ENCODE data around the gene UPP1. TPM values are rescaled to one million over a fixed set of nuclear protein-coding genes. Genes with fewer than 3 reads are reported as not detected.
"Not testable (repeated sequence)": the region's sequence is repeated elsewhere in the genome, so short reads cannot be mapped to it uniquely, and the experiment has no call there.

Gene UPP1
- total RNA-seq, 2 experiments from 2014 or later, result 115 to 121 TPM

DNA sequence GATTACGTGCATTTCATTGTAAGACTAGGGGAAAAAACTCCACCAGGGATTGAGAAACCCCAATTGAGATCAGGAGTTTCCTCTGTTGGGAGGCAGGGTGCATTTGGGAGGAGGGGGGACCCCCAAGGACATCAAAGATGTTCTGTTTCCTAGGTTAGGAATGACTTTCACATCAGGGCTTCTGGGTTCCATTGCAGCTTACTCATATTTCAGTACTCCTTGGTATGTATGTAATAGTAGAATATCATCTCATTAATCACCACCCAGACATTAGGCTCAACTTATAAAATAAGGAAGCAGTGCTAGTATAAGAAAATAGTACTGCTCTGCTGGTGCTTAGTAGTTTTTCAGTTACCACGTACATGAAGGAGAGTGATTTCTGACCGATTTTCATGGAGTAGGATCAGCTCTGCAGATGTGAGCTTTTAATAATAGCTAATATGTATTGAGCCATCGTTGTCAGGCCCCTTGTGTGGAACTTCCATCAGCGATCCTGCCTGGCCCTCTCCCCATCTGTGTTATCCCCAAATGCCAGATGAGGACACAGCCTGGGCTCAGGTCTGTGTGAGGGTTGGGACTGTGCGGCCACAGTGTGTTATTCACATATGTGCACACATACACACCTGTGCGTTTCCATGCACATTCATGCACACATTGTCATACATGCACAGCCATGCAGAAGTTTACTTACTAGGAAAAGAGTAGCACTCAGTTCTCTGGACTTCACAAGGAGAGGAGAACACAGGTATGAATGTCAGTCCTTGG, 23.5 kb downstream of the UPP1 start:
- Mint-ChIP-seq H3K4me1 (ENCODE audit: low read depth) (peaks cover 11% of the 10 kb centered on the region), H3K27ac (no peak overlapping the region), H3K27me3 (no peaks in the 10 kb centered on the region), H3K36me3 (peaks cover 16% of the 10 kb centered on the region), H3K9me3 (no peaks in the 10 kb centered on the region), H3K4me3 (no peak overlapping the region)
- no peak for DNase-seq
- ChIA-PET POLR2A (no interaction called here), CTCF (interaction anchor here (0.5 to 3.2 kb wide), 3 partner anchors 144 to 406 kb away, joined by 3 to 20 read pairs (median 5); no protein-coding TSS in a partner anchor)
- intact Hi-C loops (cut with micrococcal nuclease), result loop anchor here (5.0 kb wide), 1 partner anchor 135 kb away; the partner anchor contains the start of gene HUS1

GRCh38 chr7:48113275-48113674, 24.2 kb downstream of the UPP1 start:
- DNase-seq, result no peak
- Mint-ChIP-seq H3K9me3 (no peaks in the 10 kb centered on the region), H3K36me3 (peaks cover 11% of the 10 kb centered on the region), H3K27ac (no peak overlapping the region), H3K4me3 (no peak overlapping the region), H3K4me1 (ENCODE audit: low read depth) (peaks cover 11% of the 10 kb centered on the region), H3K27me3 (no peaks in the 10 kb centered on the region)
- ChIA-PET POLR2A (no interaction called here), CTCF (interaction anchor here (0.5 to 1.2 kb wide), 4 partner anchors 121 to 405 kb away, joined by 3 to 5 read pairs (median 4); no protein-coding TSS in a partner anchor)
- intact Hi-C loops (cut with micrococcal nuclease), result loop anchor here (5.0 kb wide), 1 partner anchor 136 kb away; the partner anchor contains the start of gene HUS1

DNA sequence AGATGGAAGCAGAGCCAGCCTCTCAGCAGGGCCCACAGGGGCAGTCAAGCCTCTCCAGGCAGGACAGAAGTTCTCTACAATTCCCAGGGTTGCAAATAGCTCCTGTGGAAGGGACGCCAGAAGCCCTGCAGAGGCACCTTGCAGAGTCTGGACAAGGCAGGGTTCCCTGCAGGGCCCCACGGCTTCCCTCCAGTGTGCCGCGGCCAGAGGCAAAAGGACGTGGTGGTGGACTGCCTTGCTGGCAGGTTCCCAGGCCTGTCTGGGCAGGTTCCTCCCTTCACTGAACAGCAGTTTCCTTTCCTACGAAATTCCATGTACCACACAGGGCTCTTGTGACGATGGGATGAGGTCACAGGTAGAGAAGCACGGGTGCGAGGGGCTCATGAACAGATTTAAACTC, 25.1 kb downstream of the UPP1 start:
- Mint-ChIP-seq H3K27me3 (no peaks in the 10 kb centered on the region), H3K36me3 (peaks cover 3% of the 10 kb centered on the region), H3K4me1 (ENCODE audit: low read depth) (peaks cover 11% of the 10 kb centered on the region), H3K9me3 (no peaks in the 10 kb centered on the region), H3K27ac (no peak overlapping the region), H3K4me3 (no peak overlapping the region)
- intact Hi-C loops (cut with micrococcal nuclease), result loop anchor here (5.0 kb wide), 1 partner anchor 137 kb away; the partner anchor contains the start of gene HUS1
- ChIA-PET CTCF (interaction anchor here (0.9 to 1.2 kb wide), 2 partner anchors 123 to 169 kb away, joined by 3 to 5 read pairs; no protein-coding TSS in a partner anchor), POLR2A (no interaction called here)
- no peak for DNase-seq

- intact Hi-C loops (cut with micrococcal nuclease), result loop anchor here (5.0 kb wide), 1 partner anchor 137 kb away; the partner anchor contains the start of gene HUS1
- no peak overlapping the region for H3K27ac Mint-ChIP-seq
- peaks cover 1% of the 10 kb centered on the region for H3K36me3 Mint-ChIP-seq
- H3K4me1 Mint-ChIP-seq (ENCODE audit: low read depth), result peaks cover 11% of the 10 kb centered on the region
- ChIA-PET CTCF (interaction anchor here (0.9 to 1.2 kb wide), 2 partner anchors 123 to 170 kb away, joined by 3 to 5 read pairs; no protein-coding TSS in a partner anchor), POLR2A (no interaction called here)
- no peak overlapping the region for H3K4me3 Mint-ChIP-seq
- no peaks in the 10 kb centered on the region for H3K27me3 Mint-ChIP-seq
- no peak for DNase-seq
- H3K9me3 Mint-ChIP-seq, result no peaks in the 10 kb centered on the region
Observed at GRCh38 chr7:48114589-48114988, 25.5 kb downstream of the UPP1 start.

- intact Hi-C loops (cut with micrococcal nuclease), result no loop called here
- H3K4me1 Mint-ChIP-seq (ENCODE audit: low read depth), result no peaks in the 10 kb centered on the region
- H3K27me3 Mint-ChIP-seq, result no peaks in the 10 kb centered on the region
- no peak overlapping the region for H3K27ac Mint-ChIP-seq
- H3K4me3 Mint-ChIP-seq, result no peak overlapping the region
- no peaks in the 10 kb centered on the region for H3K36me3 Mint-ChIP-seq
- no peak for DNase-seq
- H3K9me3 Mint-ChIP-seq, result no peaks in the 10 kb centered on the region
- CTCF ChIA-PET, result no interaction called here
- POLR2A ChIA-PET, result no interaction called here
Observed at GRCh38 chr7:48116043-48116442, 27.0 kb downstream of the UPP1 start.

DNA sequence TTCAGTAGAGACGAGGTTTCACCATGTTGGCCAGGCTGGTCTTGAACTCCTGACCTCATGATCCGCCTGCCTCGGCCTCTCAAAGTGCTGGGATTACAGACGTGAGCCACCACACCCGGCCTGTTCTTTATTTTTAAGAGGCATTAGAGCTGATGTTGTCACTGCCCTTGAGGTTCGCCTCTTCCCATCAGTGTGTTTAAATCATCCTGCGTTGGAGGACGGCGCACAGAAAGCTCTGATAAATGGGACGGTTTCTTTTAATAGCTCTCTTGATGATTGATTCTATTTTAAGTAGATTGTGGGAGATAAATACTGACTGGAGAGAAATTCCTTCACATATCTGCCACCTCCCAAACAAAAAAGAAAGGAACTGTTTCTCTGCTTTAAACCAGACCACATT, 29.0 kb downstream of the UPP1 start:
- intact Hi-C loops (cut with micrococcal nuclease), result no loop called here
- no peak for DNase-seq
- no peaks in the 10 kb centered on the region for H3K4me1 Mint-ChIP-seq (ENCODE audit: low read depth)
- no peaks in the 10 kb centered on the region for H3K36me3 Mint-ChIP-seq
- no peaks in the 10 kb centered on the region for H3K27me3 Mint-ChIP-seq
- H3K4me3 Mint-ChIP-seq, result no peak overlapping the region
- POLR2A ChIA-PET, result no interaction called here
- H3K27ac Mint-ChIP-seq, result no peak overlapping the region
- H3K9me3 Mint-ChIP-seq, result no peaks in the 10 kb centered on the region
- CTCF ChIA-PET, result no interaction called here

DNA sequence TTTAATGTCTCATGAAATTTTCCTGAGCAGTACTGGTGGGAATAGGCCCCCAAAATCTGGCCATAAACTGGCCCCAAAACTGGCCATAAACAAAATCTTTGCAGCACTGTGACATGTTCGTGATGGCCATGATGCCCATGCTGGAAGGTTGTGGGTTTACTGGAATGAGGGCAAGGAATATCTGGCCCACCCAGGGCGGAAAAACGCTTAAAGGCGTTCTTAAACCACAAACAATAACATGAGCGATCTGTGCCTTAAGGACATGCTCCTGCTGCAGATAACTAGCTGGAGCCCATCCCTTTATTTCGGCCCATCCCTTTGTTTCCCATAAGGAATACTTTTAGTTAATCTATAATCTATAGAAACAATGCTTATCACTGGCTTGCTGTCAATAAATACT, 31.5 kb downstream of the UPP1 start:
- H3K9me3 Mint-ChIP-seq; H3K36me3 Mint-ChIP-seq; H3K4me3 Mint-ChIP-seq; H3K27ac Mint-ChIP-seq; intact Hi-C loops (cut with micrococcal nuclease); DNase-seq; H3K27me3 Mint-ChIP-seq; H3K4me1 Mint-ChIP-seq (ENCODE audit: low read depth); POLR2A ChIA-PET: not testable (repeated sequence)
- CTCF ChIA-PET, result interaction anchor here (1.4 to 1.9 kb wide), 2 partner anchors 10 to 176 kb away, joined by 3 to 10 read pairs; no protein-coding TSS in a partner anchor

GRCh38 chr7:48126037-48126436, 37.0 kb downstream of the UPP1 start:
- peaks cover 19% of the 10 kb centered on the region for H3K27me3 Mint-ChIP-seq
- H3K4me1 Mint-ChIP-seq (ENCODE audit: low read depth), result peaks cover 5% of the 10 kb centered on the region
- no peak for DNase-seq
- H3K36me3 Mint-ChIP-seq, result no peaks in the 10 kb centered on the region
- H3K9me3 Mint-ChIP-seq, result peaks cover 10% of the 10 kb centered on the region
- intact Hi-C loops (cut with micrococcal nuclease), result no loop called here
- H3K4me3 Mint-ChIP-seq, result no peak overlapping the region
- ChIA-PET POLR2A (no interaction called here), CTCF (no interaction called here)
- H3K27ac Mint-ChIP-seq, result no peak overlapping the region

GRCh38 chr7:48130658-48131108, 41.6 kb downstream of the UPP1 start:
- Mint-ChIP-seq H3K27me3 (peaks cover 22% of the 10 kb centered on the region), H3K4me1 (ENCODE audit: low read depth) (peaks cover 5% of the 10 kb centered on the region), H3K36me3 (no peaks in the 10 kb centered on the region), H3K4me3 (no peak overlapping the region), H3K27ac (no peak overlapping the region), H3K9me3 (peaks cover 9% of the 10 kb centered on the region)
- ChIA-PET POLR2A (interaction anchor here (1.6 kb wide), 1 partner anchor 46 kb away, joined by 7 read pairs; no protein-coding TSS in a partner anchor), CTCF (interaction anchor here (0.8 to 1.5 kb wide), 4 partner anchors 20 to 186 kb away, joined by 4 read pairs; no protein-coding TSS in a partner anchor)
- intact Hi-C loops (cut with micrococcal nuclease), result loop anchor here (2.0 to 5.0 kb wide), 3 partner anchors 46 to 168 kb away; no protein-coding TSS in a partner anchor
- no peak for DNase-seq

GRCh38 chr7:48132792-48133191, 43.7 kb downstream of the UPP1 start:
- intact Hi-C loops (cut with micrococcal nuclease), result loop anchor here (5.0 kb wide), 1 partner anchor 120 kb away; no protein-coding TSS in a partner anchor
- peaks cover 5% of the 10 kb centered on the region for H3K4me1 Mint-ChIP-seq (ENCODE audit: low read depth)
- no peak overlapping the region for H3K27ac Mint-ChIP-seq

DNA sequence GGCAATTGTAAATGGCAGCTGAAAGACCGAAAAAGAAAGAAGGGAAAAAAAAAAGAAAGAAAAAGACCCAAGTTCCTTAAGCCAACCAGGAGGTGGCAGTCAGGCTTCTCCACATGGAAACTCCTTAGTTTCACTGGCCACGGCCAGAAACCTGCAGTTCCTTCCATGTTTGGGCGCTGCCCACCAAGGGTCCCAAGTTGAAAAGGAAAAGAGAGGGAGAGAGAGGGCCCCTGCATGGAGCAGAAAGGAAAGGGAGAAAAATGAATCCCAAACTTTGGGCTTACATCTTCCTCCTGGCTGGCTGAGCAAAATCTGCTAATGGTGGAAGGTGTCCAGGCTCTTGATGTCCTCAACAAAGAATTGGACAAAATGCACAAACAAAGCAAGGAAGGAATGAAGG, 50.4 kb downstream of the UPP1 start:
- Mint-ChIP-seq H3K27ac (no peak overlapping the region), H3K4me3 (no peak overlapping the region), H3K36me3 (no peaks in the 10 kb centered on the region), H3K4me1 (ENCODE audit: low read depth) (peaks cover 8% of the 10 kb centered on the region), H3K9me3 (peaks cover 5% of the 10 kb centered on the region), H3K27me3 (peaks cover 1% of the 10 kb centered on the region)
- intact Hi-C loops (cut with micrococcal nuclease), result no loop called here
- CTCF ChIA-PET, result no interaction called here
- POLR2A ChIA-PET, result no interaction called here
- DNase-seq, result no peak

More at GRCh38 chr7:48132792-48133191, 43.7 kb downstream of the UPP1 start:
- H3K9me3 Mint-ChIP-seq, result peaks cover 5% of the 10 kb centered on the region
- H3K27me3 Mint-ChIP-seq, result peaks cover 13% of the 10 kb centered on the region
- ChIA-PET POLR2A (no interaction called here), CTCF (interaction anchor here (1.6 kb wide), 1 partner anchor 188 kb away, joined by 6 read pairs; no protein-coding TSS in a partner anchor)
- H3K4me3 Mint-ChIP-seq, result no peak overlapping the region
- H3K36me3 Mint-ChIP-seq, result no peaks in the 10 kb centered on the region
- no peak for DNase-seq

DNA sequence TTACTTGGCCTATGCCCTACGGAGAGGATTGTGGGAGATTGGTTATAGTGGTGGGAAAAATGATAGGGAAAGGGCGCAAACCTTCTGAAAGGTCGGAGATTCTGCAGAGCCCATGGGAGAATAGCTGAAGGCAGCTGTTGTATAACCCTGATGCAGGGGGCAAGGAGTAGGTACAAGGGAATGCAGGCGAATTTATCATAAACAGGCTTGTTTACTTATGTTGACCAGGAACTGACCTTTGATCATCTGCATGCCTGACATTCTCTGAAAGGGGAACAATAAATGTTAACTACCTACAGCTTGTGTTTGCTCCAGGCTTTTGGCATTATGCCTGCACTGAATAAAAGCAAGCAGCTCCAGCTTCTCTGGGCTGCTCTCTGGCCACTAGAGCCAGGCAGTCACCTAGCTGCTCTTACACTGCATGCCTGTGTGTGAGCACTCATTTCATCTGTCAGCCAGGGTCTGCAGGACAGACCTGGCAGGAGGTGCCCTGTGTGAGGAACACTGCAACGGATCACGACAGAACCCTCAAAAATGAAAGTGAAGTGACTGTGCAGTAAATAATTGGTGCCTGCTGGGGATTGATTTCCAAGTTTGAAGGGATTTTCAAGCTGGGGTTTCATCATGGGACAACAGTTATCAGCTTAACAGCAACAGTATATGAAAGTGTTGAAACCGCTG, 51.1 kb downstream of the UPP1 start:
- no peak overlapping the region for H3K27ac Mint-ChIP-seq
- H3K4me3 Mint-ChIP-seq, result no peak overlapping the region
- no peaks in the 10 kb centered on the region for H3K36me3 Mint-ChIP-seq
- peaks cover 1% of the 10 kb centered on the region for H3K27me3 Mint-ChIP-seq
- CTCF ChIA-PET, result interaction anchor here (0.7 to 2.9 kb wide), 3 partner anchors 14 to 195 kb away, joined by 3 to 8 read pairs (median 4); no protein-coding TSS in a partner anchor
- no peak for DNase-seq
- H3K9me3 Mint-ChIP-seq, result peaks cover 5% of the 10 kb centered on the region
- POLR2A ChIA-PET, result no interaction called here
- H3K4me1 Mint-ChIP-seq (ENCODE audit: low read depth), result peaks cover 8% of the 10 kb centered on the region
- intact Hi-C loops (cut with micrococcal nuclease), result no loop called here
